ENCODE data around the gene DNAJA3.

GRCh38 chr16:4481963-4482362, 56.3 kb downstream of the DNAJA3 start:
- TF ChIP-seq CTCF (IDR thresholded peaks at IDR 0.05) (no peak), POLR2A (IDR thresholded peaks at IDR 0.05) (no peak)

Measured in adrenal gland (tissue), 5 donors.